Suppressor macrophage (primary cell): ENCODE measurements around the gene NR1H4.
"Not testable (repeated sequence)": the region's sequence is repeated elsewhere in the genome, so short reads cannot be mapped to it uniquely, and the experiment has no call there.

Experiments used
- DNase-seq, 4 experiments: peaks; one replicate each; pipeline ENCODE4 v3.0.0-alpha.2; 2020 to 2022

The NR1H4 gene

DNA sequence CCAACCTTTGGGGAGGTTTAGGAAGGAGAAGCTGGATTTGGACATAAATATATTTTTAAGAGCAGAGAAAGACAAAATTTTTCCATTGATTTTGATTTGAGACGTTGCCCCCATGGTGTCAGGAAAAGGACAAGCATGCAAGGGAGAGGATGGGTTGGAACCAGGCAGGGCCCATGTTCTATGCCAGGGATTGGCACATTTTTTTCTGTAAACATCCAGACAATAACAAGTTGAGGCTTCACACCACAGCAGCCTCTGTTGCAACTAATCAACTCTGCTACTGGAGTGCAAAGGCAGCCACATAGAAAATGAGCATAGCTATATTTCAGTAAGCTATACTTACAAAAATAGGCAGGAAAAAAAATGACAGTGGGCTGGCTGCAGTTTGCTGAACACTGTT, 44.7 kb downstream of the NR1H4 start:
- DNase-seq: no peak

DNA sequence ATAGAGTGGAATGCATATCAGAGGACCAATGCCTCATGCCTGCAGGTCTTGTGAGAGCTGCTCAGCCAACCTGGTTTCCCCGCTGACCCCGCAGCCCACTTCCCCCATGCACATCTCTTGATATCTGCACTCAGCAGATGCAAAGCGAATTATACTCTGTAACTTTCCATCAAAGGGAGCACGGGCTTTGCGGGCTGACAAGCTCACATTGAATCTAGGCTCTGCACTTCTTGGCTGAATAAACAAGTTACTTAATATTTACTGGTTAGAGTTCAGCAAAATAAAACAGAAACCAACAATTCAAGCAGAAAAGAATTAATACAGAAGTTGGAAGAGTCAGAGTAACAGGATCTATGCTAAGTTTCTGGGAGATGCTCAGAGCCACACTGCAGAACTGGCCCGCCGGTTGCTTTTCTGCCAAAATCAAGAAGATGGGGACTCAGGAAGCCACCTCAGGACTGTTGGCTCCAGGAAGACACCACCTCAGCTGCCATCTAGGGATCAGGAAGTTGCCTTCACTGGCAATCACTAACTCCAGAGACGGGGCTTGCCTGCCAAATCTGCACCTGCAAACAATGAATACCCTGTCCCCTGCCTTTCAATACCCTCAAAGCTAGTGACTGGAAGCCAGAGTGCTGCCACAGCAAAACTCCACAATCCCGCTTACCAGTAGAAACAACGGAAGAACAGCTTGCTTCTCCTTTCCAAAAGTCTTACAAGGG, 46.5 kb downstream of the NR1H4 start:
- DNase-seq: no peak

DNA sequence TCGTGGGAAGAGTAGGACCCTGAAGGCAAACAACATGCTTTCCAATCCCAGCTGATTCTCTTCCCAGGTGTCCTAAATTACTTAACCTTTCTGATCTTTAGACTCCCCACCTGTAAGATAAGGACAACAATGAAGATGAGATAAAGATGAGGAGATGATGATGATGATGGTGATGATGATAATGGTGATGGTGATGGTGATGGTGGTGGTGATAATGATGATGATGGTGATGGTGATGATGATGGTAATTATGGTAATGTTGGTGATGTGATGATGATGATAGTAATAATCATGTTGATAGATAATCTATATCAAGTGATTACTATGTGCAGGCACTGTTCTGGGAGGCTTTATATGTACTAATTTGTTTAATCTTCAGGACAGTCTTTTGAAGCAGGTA, 48.3 kb downstream of the NR1H4 start:
- DNase-seq: no peak

DNA sequence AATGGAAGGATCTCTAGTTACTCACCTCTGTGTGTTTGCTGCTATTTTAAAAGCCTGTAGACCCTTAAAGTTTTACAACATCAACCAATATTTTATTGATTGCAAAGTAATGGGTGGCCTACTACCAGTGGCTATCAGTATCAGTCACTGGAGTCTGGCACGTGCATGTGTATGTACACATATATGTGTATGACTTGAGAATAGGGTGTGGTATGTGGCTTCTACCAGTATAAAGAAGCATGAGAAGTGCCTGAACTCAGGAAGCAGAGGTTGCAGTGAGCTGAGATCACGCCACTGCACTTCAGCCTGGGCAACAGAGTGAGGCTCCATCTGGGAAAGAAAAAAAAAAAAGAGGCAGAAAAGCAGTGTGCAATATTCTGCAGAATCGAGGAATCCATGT, 54.4 kb downstream of the NR1H4 start:
- DNase-seq: no peak

DNA sequence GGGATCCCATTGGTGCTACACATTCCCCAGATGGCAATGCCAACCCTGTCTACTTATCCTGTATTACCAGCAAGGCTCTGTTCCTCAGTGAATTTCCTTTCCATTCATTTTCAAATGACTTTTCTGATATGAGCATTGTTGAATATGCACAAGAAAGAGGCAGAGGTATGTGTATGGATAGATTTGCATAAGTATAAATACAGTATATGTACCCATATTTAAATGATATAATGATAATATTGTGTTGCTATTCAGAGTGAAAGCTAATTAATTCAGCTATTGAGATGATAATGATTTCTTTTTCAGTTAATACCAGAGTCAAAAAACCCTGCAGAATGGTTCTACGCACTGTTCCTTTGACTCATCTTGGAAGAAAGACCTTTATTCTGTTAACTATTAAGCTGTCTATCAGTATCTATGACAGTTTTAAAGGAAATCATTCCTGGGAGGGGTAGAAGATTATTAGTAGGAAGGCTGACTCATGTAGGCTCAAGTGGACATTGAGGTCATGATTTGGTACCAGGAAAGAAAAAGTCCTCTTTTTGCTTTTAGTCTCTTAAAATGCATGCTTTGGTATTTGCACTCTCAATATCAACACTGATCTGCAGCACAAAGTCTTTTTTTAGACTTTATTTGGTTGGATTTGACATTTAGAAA, 54.9 kb downstream of the NR1H4 start:
- no peak for DNase-seq

DNA sequence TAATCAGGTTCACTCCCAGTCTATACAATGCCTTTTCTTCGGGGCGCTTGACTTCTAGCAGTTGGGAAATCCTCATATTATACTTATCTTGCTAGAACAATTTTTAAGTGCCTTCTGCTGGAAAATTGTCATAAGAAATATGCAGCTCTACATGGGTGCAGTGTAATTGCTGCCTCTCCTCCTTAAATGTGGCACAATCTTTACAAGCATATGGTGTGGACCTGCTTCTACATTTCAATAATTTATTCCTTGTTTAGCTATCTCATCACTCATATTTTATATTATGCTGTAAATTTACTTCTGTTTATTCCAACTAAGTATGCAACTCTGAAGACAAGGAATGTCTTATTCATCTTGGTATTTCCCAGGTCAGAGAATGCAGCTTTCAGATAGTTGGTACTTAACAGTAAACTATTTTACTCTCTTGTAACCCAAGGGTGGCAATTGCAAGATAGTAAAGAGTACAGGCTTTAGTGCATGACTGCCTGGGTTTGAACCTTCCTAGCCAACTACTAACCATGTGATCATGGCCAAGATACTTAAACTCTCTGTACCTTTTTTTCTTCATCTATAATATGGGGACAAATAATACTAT, 56.2 kb downstream of the NR1H4 start:
- DNase-seq: no peak

DNA sequence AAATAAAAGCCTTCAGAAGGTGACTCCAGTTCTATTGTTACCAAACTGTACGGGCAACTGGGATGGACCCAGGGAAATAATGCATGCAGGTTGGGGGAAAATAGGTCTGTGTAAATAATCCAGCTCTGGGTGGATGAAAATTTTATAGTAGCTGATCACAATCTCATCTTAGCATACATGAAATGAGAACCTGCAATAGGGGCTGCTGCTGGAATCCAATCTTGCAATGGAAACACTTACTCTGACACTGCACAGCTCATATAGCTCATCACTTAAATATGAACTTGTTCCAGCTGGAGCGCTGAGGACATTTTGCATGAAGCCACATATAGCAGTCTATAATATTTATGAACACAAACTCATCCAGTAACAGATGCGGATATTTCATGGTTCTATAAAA, 59.7 kb downstream of the NR1H4 start:
- no peak for DNase-seq

DNA sequence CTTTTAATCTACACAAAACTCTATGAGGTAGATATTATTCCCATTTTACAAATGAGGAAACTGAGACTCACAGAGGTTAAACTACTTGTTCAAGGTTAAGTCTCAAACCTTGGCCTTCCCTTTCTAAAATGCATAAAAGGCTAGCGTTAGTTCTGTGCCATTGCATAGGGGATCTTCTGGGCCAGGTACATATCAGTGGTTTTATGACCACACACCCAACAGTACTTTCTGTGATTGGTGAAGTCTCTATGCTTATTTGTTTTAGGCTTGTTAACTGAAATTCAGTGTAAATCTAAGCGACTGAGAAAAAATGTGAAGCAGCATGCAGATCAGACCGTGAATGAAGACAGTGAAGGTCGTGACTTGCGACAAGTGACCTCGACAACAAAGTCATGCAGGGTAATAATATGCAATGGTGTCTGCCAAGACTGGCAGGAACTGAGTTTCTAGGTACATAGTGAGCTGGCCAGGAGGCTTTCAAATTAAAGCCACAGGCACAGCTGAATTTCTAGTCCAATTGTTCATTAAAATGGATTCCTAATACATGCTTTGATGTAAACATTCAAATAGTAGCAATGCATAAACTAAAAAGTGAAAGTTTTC, 61.1 kb downstream of the NR1H4 start:
- DNase-seq: no peak

DNA sequence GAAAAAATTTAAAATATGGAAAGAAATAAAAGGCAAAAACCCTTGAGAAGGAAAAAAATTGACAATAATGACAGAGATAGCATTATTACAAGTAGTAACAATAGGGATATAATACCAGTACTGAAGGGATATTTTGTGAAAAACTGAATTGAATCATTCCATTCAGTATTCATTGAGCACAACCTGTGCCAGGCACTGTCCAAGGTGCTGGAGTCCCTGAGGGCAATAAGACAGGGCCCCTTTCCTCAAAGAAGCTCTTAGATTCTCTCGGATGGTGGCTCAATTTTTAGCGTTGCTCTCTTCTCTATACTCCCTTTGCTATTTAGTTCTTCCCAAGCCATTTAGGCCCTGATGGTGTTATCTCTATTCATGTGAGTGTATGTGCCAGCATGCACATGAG, 65.5 kb downstream of the NR1H4 start:
- DNase-seq: peak; percentile 28 to 66 (median 47)

DNA sequence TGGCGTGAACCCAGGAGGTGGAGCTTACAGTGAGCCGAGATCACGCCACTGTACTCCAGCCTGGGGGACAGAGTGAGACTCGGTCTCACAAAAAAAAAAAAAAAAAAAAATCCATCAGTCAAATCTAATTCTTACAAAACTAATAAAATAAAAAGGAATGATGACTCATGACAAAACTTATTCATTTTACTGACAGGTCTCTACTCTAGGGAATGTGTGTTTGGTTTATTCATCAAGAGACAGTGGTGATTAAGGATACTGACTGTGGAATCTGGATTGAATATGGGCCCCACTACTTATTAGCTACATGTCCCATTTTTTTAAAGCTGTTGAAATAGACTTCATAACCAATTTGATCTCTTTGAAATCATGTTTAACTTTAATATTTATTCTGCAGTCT, 70.5 kb downstream of the NR1H4 start:
- DNase-seq: no peak

DNA sequence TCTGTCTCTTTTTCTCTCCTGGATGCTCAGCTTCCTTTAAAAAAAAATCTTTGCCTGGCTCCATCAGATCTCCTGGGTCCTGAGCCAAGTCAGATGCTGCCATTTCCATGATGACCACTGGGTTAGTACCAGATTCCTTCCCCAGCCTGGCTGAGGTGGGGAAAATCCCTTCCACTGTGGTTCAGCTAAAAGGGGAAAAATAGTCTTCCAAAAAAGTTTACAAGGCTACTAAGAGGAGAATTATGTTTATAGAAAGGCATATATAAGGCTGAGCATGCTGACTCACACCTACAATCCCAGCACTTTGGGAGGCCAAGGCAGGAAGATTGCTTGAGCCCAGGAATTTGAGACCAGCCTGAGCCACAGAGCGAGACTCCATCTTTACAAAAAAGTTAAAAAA, 71.4 kb downstream of the NR1H4 start:
- DNase-seq: no peak

DNA sequence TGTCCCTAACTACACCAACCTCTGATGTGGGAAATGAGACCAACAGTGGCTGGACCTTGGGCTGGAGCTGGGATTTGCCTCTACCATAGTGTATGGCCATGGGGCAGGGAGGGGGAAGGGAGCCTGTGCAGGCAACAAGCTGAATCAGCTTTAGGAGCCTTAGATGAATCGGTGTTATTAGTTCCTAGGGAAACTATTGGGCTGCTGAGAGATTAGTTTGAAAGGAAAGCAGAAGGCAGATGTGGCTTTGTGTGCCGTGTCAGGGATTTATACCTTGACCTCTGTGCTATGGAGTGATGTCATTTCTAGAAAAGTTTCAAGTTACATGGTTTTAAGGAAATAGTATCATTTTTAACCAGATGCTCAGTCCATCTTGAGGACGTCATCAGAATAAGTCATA, 80.3 kb downstream of the NR1H4 start:
- DNase-seq: peak in 3 of 4 experiments; percentile 6 to 33 (median 23)

DNA sequence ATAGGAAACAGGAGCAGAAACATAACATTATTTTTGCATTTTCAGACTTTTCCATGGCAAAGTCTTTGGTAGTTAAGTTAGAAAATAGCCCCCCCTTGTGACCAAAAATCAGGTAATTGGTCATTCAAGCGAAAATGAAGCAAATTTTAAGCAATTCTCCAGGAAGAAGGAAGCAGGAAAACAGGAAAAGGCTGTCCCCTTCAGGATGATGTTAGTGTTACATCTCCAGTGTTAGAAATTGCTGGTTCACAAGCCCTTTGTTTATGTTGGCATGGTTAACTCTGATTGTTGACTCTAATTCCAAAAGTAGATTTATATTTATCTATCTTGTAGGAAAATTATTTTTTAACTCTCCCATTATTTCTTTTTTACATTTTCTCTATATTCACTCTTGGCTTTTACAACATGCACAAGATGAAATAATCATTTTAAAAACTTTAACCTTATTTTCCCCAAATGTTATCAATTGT, 81.0 kb downstream of the NR1H4 start:
- peak; percentile 59 to 86 (median 82) for DNase-seq

DNA sequence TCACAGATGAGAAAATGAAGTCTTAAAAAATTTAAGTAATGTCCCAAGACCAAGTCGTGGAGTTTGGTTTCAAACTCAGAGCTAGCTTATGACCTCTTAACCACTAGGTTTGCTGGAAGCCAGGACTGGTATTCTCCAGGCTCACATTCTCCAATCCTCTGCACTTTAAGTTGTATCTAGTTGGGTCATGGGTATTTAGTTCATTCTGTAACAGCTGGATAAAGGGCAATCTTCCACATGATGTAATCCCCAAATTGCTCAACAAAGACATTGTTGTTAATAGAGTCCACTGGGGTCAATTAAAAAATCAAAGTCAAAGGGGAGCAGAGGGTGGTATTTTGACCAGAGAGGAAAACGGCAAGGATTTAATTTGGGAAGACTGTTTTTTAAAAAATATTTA, 82.1 kb downstream of the NR1H4 start:
- peak in 3 of 4 experiments; percentile 18 to 47 (median 27) for DNase-seq

DNA sequence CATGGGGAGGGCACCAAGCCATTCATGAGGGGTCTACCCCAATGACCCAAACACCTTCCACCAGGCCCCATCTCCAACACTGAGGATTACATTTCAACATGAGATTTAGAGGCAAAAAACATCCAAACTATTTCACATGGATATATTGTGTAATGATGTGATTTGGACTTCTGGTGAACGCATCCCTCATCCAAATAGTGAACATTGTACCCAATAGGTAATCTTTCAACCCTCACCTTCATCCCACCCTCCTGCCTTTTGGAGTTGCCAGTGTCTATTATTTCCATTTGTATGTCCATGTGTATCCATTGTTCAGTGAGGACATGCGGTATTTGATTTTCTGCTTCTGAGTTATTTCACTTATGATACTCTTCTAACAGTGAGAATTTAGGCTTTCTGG, 83.7 kb downstream of the NR1H4 start:
- no peak for DNase-seq

DNA sequence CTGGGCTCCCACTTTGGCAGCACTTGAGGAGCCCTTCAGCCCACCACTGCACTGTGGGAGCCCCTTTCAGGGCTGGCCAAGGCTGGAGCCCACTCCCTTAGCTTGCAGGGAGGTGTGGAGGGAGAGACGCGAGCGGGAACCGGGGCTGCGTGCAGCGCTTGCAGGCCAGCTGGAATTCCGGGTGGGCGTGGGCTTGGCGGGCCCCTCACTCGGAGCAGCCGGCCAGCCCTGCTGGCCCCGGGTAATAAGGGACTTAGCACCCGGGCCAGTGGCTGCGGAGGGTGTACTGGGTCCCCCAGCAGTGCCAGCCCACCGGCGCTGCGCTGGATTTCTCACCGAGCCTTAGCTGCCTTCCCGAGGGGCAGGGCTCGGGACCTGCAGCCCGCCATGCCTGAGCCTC, 85.6 kb downstream of the NR1H4 start:
- not testable (repeated sequence) for DNase-seq

DNA sequence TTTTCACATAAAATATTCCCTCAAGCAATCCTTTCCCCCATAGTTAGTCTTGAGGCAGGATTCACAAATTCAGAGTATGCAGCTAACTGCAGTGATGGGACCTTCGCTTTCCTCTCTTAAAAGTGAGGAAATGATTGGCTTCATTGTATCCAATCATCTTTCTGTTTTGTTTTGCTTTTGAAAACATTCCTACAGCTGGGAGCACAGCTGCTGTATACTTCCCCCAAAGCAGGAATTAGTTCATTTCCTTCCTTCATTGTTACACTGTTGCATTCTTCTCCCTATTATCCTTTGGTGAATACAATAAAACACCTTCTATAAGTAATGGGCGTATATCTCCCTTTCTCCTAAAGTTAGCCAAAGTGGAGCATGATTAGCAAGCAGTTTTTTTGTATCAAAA, 90.4 kb downstream of the NR1H4 start:
- DNase-seq: peak in 2 of 4 experiments; percentile 6 to 21

DNA sequence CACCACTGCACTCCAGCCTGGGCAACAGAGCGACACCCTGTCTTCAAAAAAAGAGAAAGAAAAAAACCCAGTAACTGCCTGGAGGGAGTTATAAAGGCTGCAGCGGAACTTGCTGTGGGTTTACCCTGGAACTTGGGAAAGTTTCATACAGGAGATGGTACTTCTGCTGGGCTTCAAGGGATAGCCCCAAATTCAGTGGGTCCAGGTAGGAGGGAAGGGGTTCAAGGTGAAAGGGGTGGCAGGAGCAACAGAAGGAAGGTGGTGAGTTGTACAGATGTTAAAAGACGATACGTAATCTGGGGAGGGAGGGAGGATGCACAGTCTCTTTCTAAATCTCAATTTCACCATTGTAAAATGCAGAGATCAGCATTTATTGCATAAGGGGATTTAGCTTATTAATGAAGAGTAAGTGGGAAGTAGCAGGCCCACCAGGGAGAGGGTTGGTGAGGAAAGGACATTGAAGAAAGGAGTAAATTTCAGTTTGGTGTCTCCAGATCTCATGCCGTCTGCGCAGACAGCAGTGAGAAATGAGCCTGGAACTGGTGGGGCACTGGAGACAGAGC, 91.3 kb downstream of the NR1H4 start:
- no peak for DNase-seq

DNA sequence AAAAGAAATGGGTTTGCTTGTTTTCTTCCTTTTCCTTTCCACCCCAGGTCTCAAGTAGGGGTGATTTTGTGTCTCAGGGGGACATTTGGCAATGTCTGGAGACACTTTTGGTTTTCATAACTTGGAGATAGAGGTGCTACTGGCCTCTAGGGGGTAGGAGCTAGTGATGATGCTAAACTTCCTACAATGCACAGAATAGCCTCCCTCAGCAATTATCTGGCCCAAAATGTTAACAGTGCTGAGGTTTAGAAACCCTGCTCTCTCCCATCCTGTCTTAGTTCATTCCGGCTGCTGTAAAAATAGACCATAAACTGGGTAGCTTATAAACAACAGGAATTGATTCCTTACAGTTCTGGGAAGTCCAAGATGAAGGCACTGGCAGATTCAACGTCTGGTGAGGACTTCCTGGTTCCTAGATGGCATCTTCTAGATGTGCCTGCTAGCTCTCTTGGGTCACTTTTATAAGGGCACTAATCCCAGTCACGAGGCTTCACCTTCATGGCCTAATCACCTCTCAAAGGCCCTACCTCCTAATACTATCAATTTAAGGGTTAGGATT, 92.4 kb downstream of the NR1H4 start:
- DNase-seq: peak in 3 of 4 experiments; percentile 11 to 36 (median 35)

DNA sequence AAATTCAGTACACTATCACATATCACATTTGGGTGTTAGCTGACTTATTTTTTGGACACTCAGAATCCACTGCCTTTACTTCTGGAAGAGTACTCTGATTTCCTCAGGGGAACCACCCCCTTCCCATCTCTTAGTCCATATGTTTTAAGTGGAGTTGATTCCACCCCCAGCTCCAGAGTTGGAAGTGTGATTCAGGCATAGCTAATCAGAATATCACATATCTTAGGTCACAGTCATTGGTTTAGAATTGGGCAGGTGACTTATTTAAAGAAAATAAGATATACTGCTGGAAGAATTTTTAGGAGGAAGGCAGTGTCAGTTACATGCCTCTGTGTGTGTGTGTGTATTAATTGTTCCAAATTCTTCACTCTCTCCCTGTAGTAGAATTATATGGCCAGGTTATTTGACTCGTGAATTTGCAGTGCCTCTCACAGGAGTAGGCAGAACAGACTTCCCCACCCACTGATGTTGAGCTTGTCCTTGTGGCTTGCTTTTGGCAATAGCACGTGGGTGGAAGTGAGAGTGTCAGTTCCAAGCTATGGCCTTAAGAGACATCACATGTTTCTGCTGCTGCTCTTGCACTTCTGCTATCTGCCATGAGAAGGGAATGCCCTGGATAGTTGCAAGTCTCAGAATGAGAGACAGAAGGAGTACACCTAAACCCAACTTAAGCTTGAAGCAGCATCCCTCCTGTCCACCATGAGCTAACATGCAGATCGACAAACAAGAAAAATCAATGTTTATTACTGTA, 93.4 kb downstream of the NR1H4 start:
- peak; percentile 87 to 96 (median 92) for DNase-seq

DNA sequence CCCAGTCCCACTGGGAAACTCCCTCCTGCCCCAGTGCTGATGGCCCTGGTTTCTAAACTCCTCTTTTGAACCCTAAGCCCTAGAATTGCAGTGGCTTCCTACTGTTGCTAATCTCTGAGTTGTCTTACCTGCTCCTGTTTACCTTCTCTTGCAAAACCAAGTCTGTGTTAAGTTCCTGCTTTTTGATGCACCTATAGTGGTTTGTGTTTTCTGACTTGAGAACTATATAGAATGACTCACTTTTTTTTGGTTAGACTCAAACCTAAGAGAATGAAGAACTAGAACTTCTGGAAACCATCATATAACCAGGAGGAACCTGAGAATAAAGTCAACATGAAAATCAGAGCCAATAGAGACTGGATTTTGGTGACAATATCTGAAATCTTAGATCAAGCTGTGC, 94.3 kb downstream of the NR1H4 start:
- peak in 2 of 4 experiments; percentile 30 to 32 for DNase-seq

DNA sequence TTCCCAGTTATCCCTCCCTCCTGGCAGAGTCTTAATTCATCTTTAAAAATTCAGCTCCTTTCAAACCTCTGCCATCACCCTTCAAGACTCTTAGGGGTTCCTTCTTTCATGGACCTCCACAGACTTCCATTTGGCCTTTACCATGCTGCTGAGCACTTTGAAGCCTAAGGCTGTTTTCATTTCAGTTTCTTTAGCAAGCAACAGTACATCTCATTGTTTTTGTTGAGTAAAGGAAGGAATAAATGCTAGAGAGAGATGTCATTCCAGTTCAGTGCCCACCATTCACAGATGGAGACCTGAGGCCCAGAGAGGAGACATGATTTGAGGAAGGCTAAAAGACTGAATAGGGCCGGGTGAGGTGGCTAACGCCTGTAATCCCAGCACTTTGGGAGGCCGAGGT, 98.5 kb downstream of the NR1H4 start:
- no peak for DNase-seq
